ENCODE measurements around the gene SEC23A. TPM values are rescaled to one million over a fixed set of nuclear protein-coding genes. Genes with fewer than 3 reads are reported as not detected.
"Not testable (repeated sequence)": the region's sequence is repeated elsewhere in the genome, so short reads cannot be mapped to it uniquely, and the experiment has no call there.

SEC23A gene
- total RNA-seq, 1 donor from 2014 or later: 60.0 TPM

DNA sequence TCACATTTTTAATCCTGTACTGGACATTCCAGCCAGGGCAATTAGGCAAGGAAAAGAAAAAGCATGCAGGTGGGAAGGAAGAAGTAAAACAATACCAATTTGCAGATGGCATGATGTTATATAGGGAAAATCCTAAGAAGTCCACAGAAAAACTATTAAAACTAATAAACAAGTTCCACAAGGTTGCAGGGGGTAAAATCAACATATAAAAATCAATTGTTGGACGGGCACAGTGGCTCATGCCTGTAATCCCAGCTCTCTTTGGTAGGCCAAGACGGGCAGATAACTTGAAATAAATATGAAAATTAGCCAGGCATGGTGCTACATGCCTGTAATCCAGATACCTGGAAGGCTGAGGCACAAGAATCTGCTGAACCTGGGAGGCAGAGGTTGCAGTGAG is 31.9 kb downstream of the SEC23A start:
- Histone ChIP-seq H3K27ac (no peak overlapping the region), H3K4me3 (no peak overlapping the region), H3K4me1 (no peaks in the 10 kb centered on the region), H2AFZ (replicated peaks) (no peak overlapping the region), H3K27me3 (no peaks in the 10 kb centered on the region), H3K36me3 (peaks cover 16% of the 10 kb centered on the region), H3F3A (ENCODE audit: low read depth) (no peaks in the 10 kb centered on the region), H3K9me3 (ENCODE audit: low read depth) (no peaks in the 10 kb centered on the region), H3K9ac (no peak overlapping the region), H4K20me1 (ENCODE audit: low read depth) (no peaks in the 10 kb centered on the region), H3K79me2 (ENCODE audit: low read depth) (no peaks in the 10 kb centered on the region), H3K4me2 (no peak overlapping the region)
- peaks cover 38% of the 10 kb centered on the region for H3K36me3 Mint-ChIP-seq
- no peak overlapping the region for H3K4me3 Mint-ChIP-seq
- no peaks in the 10 kb centered on the region for H3K4me1 Mint-ChIP-seq
- no peaks in the 10 kb centered on the region for H3K9me3 Mint-ChIP-seq
- no peak overlapping the region for H3K27ac Mint-ChIP-seq
- no peak for DNase-seq (ENCODE audit: low spot score)
- no peaks in the 10 kb centered on the region for H3K27me3 Mint-ChIP-seq (ENCODE audit: insufficient read depth, low read depth)
- TF ChIP-seq EZH2 (IDR thresholded peaks at IDR 0.05): no peak

DNA sequence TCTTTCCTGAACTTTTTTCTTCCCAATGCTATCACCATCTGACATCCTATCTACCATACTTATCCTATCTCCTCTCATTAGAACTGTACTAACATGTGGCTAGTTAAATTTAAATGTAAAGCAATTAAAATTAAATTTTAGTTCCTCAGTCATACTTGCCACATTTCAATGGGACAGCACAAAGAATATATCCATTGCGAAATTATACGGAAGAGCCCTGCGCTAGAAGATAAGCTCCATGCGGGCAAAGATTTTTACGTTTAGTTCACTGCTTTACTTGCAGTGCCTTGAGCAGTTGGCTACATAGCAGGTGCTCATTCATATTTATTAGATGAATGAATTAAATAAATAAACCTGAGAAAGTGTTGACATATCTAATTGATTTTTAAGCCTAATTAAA is 33.1 kb downstream of the SEC23A start:
- Histone ChIP-seq H3K4me1 (no peaks in the 10 kb centered on the region), H3F3A (ENCODE audit: low read depth) (no peaks in the 10 kb centered on the region), H3K9me3 (ENCODE audit: low read depth) (no peaks in the 10 kb centered on the region), H3K4me3 (no peak overlapping the region), H3K9ac (no peak overlapping the region), H3K27ac (no peak overlapping the region), H3K36me3 (peaks cover 9% of the 10 kb centered on the region), H3K79me2 (ENCODE audit: low read depth) (no peaks in the 10 kb centered on the region), H3K27me3 (no peaks in the 10 kb centered on the region), H4K20me1 (ENCODE audit: low read depth) (no peaks in the 10 kb centered on the region), H3K4me2 (no peak overlapping the region), H2AFZ (replicated peaks) (no peak overlapping the region)
- Mint-ChIP-seq H3K4me3 (no peak overlapping the region), H3K27me3 (ENCODE audit: insufficient read depth, low read depth) (no peaks in the 10 kb centered on the region), H3K9me3 (no peaks in the 10 kb centered on the region), H3K36me3 (peaks cover 36% of the 10 kb centered on the region), H3K27ac (no peak overlapping the region), H3K4me1 (no peaks in the 10 kb centered on the region)
- no peak for TF ChIP-seq EZH2 (IDR thresholded peaks at IDR 0.05)
- TF ChIP-seq EZH2phosphoT487 (IDR thresholded peaks at IDR 0.05): no peak
- TF ChIP-seq, protein P1, sequence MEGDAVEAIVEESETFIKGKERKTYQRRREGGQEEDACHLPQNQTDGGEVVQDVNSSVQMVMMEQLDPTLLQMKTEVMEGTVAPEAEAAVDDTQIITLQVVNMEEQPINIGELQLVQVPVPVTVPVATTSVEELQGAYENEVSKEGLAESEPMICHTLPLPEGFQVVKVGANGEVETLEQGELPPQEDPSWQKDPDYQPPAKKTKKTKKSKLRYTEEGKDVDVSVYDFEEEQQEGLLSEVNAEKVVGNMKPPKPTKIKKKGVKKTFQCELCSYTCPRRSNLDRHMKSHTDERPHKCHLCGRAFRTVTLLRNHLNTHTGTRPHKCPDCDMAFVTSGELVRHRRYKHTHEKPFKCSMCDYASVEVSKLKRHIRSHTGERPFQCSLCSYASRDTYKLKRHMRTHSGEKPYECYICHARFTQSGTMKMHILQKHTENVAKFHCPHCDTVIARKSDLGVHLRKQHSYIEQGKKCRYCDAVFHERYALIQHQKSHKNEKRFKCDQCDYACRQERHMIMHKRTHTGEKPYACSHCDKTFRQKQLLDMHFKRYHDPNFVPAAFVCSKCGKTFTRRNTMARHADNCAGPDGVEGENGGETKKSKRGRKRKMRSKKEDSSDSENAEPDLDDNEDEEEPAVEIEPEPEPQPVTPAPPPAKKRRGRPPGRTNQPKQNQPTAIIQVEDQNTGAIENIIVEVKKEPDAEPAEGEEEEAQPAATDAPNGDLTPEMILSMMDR (IDR thresholded peaks at IDR 0.05): no peak
- no peak for DNase-seq (ENCODE audit: low spot score)

DNA sequence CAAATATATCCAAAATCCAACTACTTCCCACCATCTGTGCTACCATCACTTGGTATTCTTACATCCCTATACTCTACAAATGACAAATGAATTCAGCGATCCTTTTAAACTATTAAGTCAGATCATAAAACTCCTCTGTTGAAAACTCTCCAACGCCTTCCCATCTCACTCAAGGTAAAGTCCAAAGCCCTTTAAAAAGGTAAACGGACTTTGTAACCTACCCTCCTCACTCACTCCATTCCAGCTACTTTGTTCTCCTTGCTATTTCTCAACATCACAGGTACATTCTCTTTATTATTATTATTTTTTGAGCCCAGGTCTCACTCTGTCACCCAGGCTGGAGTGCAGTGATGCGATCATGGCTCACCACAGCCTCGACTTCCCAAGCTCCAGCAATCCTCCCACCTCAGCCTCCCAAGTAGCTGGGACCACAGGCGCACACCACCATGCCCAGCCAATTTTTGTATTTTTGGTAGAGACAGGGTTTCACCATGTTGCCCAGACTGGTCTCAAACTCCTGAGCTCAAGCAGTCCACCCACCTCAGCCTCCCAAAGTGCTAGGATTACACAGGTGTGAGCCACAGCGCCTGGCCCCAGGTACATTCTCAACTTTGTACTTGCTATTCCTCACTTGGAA is 33.7 kb downstream of the SEC23A start:
- peaks cover 37% of the 10 kb centered on the region for H3K36me3 Mint-ChIP-seq
- not testable (repeated sequence) for H3K4me3 ChIP-seq; H3K4me3 Mint-ChIP-seq; H3K27me3 ChIP-seq; H3K27me3 Mint-ChIP-seq (ENCODE audit: insufficient read depth, low read depth); H2AFZ ChIP-seq (replicated peaks); H3K9me3 ChIP-seq (ENCODE audit: low read depth); H3K79me2 ChIP-seq (ENCODE audit: low read depth); H3K27ac Mint-ChIP-seq; H3K9me3 Mint-ChIP-seq; H3F3A ChIP-seq (ENCODE audit: low read depth); H3K9ac ChIP-seq; H3K4me2 ChIP-seq; DNase-seq (ENCODE audit: low spot score); H4K20me1 ChIP-seq (ENCODE audit: low read depth); H3K4me1 Mint-ChIP-seq; H3K27ac ChIP-seq; H3K4me1 ChIP-seq
- peaks cover 12% of the 10 kb centered on the region for H3K36me3 ChIP-seq

DNA sequence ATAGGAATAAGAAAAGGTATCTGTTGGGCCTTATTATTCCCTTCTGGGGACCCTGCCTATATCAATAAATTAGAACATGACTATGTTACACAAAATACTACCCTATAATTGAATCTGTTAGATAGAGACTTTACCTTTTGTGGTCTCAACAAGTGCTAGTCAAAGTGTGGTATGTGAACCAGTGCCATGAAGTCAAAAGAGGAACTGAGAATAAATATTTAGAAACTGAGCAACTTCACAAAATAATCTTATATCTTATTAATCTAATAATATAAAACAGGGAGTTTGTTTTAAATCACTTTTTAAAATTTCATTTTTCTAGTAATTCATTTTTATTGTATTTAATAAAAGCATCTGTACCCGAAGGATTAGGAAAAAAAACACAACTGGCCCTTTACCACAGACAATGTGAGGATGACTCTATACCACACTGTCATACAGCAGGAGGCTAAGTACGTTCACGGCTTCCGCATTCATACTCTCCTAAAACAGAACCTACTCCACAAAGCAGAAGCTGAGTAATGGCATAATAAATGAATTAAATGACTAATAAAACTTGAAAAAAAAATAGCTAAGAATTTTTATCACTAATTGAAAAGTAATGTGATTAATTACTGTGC is 42.1 kb downstream of the SEC23A start:
- H3K4me1 ChIP-seq: no peaks in the 10 kb centered on the region
- H3F3A ChIP-seq (ENCODE audit: low read depth): no peaks in the 10 kb centered on the region
- Mint-ChIP-seq H3K27ac (no peak overlapping the region), H3K4me1 (no peaks in the 10 kb centered on the region), H3K4me3 (no peak overlapping the region), H3K27me3 (ENCODE audit: insufficient read depth, low read depth) (no peaks in the 10 kb centered on the region), H3K36me3 (peaks cover 55% of the 10 kb centered on the region), H3K9me3 (peaks cover 11% of the 10 kb centered on the region)
- DNase-seq (ENCODE audit: low spot score): no peak
- no peaks in the 10 kb centered on the region for H3K79me2 ChIP-seq (ENCODE audit: low read depth)
- H3K4me3 ChIP-seq: no peak overlapping the region
- TF ChIP-seq, protein P1 (IDR thresholded peaks at IDR 0.05): no peak
- no peak for TF ChIP-seq EZH2phosphoT487 (IDR thresholded peaks at IDR 0.05)
- TF ChIP-seq EZH2 (IDR thresholded peaks at IDR 0.05): no peak
- no peaks in the 10 kb centered on the region for H3K27me3 ChIP-seq
- H3K4me2 ChIP-seq: no peak overlapping the region
- no peak overlapping the region for H3K27ac ChIP-seq
- peaks cover 10% of the 10 kb centered on the region for H3K9me3 ChIP-seq (ENCODE audit: low read depth)
- H3K36me3 ChIP-seq: peaks cover 54% of the 10 kb centered on the region
- no peaks in the 10 kb centered on the region for H4K20me1 ChIP-seq (ENCODE audit: low read depth)
- no peak overlapping the region for H2AFZ ChIP-seq (replicated peaks)
- H3K9ac ChIP-seq: no peak overlapping the region
